ENCODE measurements around the gene SIGLEC15.

The SIGLEC15 gene

GRCh38 chr18:45877403-45877802, 51.9 kb downstream of the SIGLEC15 start:
- DNase-seq (ENCODE audit: low read depth in 1 of 2, low spot score in 1 of 2) = no peak

GRCh38 chr18:45879681-45880655, 54.5 kb downstream of the SIGLEC15 start:
- peak; percentile 51 to 70 for DNase-seq (ENCODE audit: low read depth in 1 of 2, low spot score in 1 of 2)

DNA sequence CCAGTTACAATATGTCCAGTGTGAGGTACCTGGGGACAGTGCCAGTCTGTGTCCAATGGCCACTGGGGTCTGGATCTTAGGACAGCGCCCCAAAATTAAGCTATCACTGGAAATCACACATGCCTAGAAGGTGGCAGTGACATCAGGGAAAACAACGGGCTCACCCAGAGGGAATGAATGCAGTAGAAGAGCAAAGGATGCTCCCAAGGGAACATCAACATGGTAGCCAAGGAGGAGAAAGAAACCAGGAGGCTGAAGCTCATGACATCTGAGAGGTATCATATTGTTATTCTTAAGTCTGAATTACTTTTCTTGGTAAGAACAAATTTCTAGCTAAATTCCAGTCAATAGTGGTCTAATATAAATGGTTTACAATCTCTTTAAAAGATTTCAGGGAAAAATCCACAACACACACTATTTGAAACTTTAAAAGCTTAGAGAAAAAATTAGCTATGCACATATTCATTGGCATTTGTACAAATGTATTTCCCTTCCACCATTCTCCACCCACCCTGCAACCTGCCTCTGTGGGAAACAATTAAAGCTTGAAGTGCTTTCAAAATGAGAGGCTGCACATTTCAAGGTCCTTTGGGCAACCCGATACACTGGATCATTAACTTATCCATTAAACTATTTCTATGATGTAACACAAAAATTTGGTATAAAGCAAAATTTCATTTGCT, 55.5 kb downstream of the SIGLEC15 start:
- DNase-seq (ENCODE audit: low read depth in 1 of 2, low spot score in 1 of 2) = no peak

DNA sequence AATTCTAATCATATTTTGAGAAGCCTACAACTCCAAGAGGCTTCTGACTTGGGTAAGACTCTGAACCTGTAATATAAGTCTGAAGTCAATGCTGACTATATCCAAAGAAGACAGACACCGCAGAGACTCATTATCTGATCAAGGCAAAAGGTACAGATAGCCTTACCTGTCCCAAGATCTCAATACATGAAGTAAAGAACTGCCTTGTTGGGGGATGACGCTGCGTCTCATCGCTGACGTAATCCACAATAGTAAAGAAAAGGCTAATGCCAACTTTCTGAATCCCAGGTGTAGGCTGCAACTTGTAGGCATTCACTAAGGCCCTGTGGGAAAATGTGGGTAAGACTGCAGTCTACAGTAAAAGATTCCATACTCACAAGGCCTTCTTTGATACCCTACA, 62.1 kb downstream of the SIGLEC15 start:
- no peak for DNase-seq (ENCODE audit: low read depth in 1 of 2, low spot score in 1 of 2)

GRCh38 chr18:45889419-45890064, 64.1 kb downstream of the SIGLEC15 start:
- DNase-seq (ENCODE audit: low read depth in 1 of 2, low spot score in 1 of 2) = no peak

DNA sequence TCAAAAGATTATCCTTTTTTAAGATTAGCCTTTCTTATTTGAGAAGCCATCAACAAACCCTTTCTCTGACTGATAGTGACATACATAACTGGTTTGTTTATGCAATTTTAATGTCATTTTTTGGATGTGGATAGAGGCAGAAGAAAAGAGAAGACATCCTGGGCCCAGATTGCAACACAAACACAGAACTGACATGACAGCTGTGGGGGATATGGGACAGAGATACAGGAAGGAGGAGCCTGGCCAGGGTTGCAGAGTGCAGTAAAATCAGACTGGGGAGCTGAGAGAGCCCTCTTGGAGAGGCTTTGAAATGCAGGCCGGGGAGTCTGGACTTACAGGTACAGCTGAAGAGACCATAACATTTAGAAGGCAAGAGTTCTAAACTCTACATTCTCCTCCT, 65.1 kb downstream of the SIGLEC15 start:
- no peak for DNase-seq (ENCODE audit: low read depth in 1 of 2, low spot score in 1 of 2)

GRCh38 chr18:45891806-45892205, 66.3 kb downstream of the SIGLEC15 start:
- no peak for DNase-seq (ENCODE audit: low read depth in 1 of 2, low spot score in 1 of 2)

All from stimulated activated CD4-positive, alpha-beta T cell treated with anti-CD3 and anti-CD28 coated beads, Interleukin-15, amount 100 ng/mL, for 1 hour (primary cell).